GM23338 (cell line): ENCODE measurements around the gene MECP2.

ENCODE experiments used
- EZH2 ChIP-seq: fragments of 200-600 bp; sonication (generic); IDR thresholded peaks from one replicate; pipeline ENCODE4 v1.8.0; 2017; ENCODE audit warnings: antibody characterized with exemption, mild to moderate bottlenecking, low read depth; ENCODE audit not compliant: unreplicated experiment
- EZH2phosphoT487 ChIP-seq: fragments of 200-600 bp; sonication (generic); IDR thresholded peaks from one replicate; pipeline ENCODE4 v1.8.1; 2018; ENCODE audit warnings: antibody characterized with exemption; ENCODE audit not compliant: unreplicated experiment
- NANOG ChIP-seq: IDR thresholded peaks from 2 replicates; pipeline ENCODE4 v1.6.1; 2016; ENCODE audit warnings: antibody characterized with exemption, borderline replicate concordance
- POLR2AphosphoS5 ChIP-seq: IDR thresholded peaks from 2 replicates; pipeline ENCODE4 v1.6.1; 2016; ENCODE audit warnings: antibody characterized with exemption, low read depth
- ZNF331 ChIP-seq: fragments of 250-450 bp; sonication (Bioruptor Pico); IDR thresholded peaks from 2 replicates; pipeline ENCODE4 v1.5.0; 2020; ENCODE audit warnings: low read depth, mild to moderate bottlenecking, moderate library complexity
- TF ChIP-seq, protein P1 (sequence below), 2 experiments: fragments of 200-600 bp in 1 of 2; sonication (generic) in 1 of 2; conservative IDR thresholded peaks; 2 replicates each; pipeline versions ENCODE4 v1.5.1 to v1.6.1; 2016 to 2017; ENCODE audit warnings: antibody characterized with exemption in 2 of 2, low read depth in 2 of 2, mild to moderate bottlenecking in 2 of 2, moderate library complexity in 1 of 2
- TF ChIP-seq, protein P2 (sequence below): fragments of 250-450 bp; sonication (Bioruptor Pico); IDR thresholded peaks from 2 replicates; pipeline ENCODE4 v1.5.0; 2020; ENCODE audit warnings: mild to moderate bottlenecking, moderate library complexity

DNA sequence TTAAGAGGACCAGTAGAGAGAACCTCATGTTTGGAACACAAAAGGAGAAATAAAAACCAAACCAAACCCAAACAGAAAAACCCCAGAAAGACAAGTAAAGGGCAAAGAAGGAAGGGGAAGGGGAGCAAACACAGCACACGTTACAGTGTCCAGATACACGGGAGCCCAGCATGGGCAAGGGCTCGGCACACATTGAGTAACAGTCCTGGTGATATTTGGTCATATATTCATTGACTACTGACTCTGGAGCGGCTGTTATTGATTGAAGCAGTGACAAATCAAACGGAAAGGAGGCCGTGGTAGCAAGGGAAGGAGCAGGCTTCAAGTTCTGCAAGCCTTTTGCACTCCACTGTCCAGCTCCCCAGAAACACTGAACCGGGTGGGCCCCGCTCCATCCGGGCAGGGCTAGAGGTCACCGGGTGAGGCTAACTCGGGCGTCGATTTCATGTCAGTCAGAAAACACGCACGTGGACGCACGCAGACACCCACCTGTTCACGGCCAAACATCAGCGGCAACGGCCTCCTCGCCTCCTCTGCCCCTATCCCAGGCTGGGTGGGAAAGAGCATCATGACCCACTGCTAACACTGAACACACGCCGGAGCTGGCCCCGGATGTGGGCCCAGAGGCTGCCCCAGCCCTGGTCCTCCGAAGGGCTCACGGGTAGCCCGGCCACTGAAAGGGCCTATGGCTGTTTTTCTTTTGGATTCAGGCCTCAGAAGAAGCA is 74.1 kb downstream of the MECP2 start:
- TF ChIP-seq, protein P1, sequence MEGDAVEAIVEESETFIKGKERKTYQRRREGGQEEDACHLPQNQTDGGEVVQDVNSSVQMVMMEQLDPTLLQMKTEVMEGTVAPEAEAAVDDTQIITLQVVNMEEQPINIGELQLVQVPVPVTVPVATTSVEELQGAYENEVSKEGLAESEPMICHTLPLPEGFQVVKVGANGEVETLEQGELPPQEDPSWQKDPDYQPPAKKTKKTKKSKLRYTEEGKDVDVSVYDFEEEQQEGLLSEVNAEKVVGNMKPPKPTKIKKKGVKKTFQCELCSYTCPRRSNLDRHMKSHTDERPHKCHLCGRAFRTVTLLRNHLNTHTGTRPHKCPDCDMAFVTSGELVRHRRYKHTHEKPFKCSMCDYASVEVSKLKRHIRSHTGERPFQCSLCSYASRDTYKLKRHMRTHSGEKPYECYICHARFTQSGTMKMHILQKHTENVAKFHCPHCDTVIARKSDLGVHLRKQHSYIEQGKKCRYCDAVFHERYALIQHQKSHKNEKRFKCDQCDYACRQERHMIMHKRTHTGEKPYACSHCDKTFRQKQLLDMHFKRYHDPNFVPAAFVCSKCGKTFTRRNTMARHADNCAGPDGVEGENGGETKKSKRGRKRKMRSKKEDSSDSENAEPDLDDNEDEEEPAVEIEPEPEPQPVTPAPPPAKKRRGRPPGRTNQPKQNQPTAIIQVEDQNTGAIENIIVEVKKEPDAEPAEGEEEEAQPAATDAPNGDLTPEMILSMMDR (conservative IDR thresholded peaks at IDR 0.05; ENCODE audit: low read depth in 2 of 2): no peak
- TF ChIP-seq EZH2phosphoT487 (no peak), ZNF331 (no peak), EZH2 (no peak), NANOG (no peak), POLR2AphosphoS5 (no peak)
- TF ChIP-seq, protein P2, sequence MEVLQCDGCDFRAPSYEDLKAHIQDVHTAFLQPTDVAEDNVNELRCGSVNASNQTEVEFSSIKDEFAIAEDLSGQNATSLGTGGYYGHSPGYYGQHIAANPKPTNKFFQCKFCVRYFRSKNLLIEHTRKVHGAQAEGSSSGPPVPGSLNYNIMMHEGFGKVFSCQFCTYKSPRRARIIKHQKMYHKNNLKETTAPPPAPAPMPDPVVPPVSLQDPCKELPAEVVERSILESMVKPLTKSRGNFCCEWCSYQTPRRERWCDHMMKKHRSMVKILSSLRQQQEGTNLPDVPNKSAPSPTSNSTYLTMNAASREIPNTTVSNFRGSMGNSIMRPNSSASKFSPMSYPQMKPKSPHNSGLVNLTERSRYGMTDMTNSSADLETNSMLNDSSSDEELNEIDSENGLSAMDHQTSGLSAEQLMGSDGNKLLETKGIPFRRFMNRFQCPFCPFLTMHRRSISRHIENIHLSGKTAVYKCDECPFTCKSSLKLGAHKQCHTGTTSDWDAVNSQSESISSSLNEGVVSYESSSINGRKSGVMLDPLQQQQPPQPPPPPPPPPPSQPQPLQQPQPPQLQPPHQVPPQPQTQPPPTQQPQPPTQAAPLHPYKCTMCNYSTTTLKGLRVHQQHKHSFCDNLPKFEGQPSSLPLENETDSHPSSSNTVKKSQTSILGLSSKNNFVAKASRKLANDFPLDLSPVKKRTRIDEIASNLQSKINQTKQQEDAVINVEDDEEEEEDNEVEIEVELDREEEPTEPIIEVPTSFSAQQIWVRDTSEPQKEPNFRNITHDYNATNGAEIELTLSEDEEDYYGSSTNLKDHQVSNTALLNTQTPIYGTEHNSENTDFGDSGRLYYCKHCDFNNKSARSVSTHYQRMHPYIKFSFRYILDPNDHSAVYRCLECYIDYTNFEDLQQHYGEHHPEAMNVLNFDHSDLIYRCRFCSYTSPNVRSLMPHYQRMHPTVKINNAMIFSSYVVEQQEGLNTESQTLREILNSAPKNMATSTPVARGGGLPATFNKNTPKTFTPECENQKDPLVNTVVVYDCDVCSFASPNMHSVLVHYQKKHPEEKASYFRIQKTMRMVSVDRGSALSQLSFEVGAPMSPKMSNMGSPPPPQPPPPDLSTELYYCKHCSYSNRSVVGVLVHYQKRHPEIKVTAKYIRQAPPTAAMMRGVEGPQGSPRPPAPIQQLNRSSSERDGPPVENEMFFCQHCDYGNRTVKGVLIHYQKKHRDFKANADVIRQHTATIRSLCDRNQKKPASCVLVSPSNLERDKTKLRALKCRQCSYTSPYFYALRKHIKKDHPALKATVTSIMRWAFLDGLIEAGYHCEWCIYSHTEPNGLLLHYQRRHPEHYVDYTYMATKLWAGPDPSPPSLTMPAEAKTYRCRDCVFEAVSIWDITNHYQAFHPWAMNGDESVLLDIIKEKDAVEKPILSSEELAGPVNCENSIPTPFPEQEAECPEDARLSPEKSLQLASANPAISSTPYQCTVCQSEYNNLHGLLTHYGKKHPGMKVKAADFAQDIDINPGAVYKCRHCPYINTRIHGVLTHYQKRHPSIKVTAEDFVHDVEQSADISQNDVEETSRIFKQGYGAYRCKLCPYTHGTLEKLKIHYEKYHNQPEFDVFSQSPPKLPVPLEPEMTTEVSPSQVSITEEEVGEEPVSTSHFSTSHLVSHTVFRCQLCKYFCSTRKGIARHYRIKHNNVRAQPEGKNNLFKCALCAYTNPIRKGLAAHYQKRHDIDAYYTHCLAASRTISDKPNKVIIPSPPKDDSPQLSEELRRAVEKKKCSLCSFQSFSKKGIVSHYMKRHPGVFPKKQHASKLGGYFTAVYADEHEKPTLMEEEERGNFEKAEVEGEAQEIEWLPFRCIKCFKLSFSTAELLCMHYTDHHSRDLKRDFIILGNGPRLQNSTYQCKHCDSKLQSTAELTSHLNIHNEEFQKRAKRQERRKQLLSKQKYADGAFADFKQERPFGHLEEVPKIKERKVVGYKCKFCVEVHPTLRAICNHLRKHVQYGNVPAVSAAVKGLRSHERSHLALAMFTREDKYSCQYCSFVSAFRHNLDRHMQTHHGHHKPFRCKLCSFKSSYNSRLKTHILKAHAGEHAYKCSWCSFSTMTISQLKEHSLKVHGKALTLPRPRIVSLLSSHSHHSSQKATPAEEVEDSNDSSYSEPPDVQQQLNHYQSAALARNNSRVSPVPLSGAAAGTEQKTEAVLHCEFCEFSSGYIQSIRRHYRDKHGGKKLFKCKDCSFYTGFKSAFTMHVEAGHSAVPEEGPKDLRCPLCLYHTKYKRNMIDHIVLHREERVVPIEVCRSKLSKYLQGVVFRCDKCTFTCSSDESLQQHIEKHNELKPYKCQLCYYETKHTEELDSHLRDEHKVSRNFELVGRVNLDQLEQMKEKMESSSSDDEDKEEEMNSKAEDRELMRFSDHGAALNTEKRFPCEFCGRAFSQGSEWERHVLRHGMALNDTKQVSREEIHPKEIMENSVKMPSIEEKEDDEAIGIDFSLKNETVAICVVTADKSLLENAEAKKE: no peak
